Suppressor macrophage treated with lipopolysaccharide for 4 hours (primary cell): Measurements from ENCODE around the gene EXD3.
A peak's percentile ranks its signal among the peaks of the same experiment; 100 is the strongest.

Experiments used
- DNase-seq: peaks from one replicate; pipeline ENCODE4 v3.0.0-alpha.2; 2020

EXD3 gene

GRCh38 chr9:137301081-137301947 is 121.6 kb downstream of the EXD3 start:
- DNase-seq: peak; percentile 37

GRCh38 chr9:137300567-137301080 is 122.3 kb downstream of the EXD3 start:
- no peak for DNase-seq

- DNase-seq: no peak
These were observed 123.0 kb downstream of the EXD3 start for GRCh38 chr9:137299938-137300337.

- DNase-seq: no peak
These were observed 123.8 kb downstream of the EXD3 start for GRCh38 chr9:137299203-137299565.

GRCh38 chr9:137298401-137299202 is 124.4 kb downstream of the EXD3 start:
- DNase-seq: no peak

- no peak for DNase-seq
These were observed 125.0 kb downstream of the EXD3 start for GRCh38 chr9:137297966-137298365.

GRCh38 chr9:137296670-137297664 is 126.0 kb downstream of the EXD3 start:
- DNase-seq: no peak

- DNase-seq: no peak
These were observed 126.9 kb downstream of the EXD3 start for GRCh38 chr9:137295849-137296669.

- DNase-seq: peak; percentile 60
These were observed 127.6 kb downstream of the EXD3 start for GRCh38 chr9:137295238-137295811.

- DNase-seq: peak; percentile 13
These were observed 128.2 kb downstream of the EXD3 start for GRCh38 chr9:137294681-137295237.

GRCh38 chr9:137294091-137294680 is 128.8 kb downstream of the EXD3 start:
- peak; percentile 41 for DNase-seq

GRCh38 chr9:137293482-137294090 is 129.4 kb downstream of the EXD3 start:
- no peak for DNase-seq

- DNase-seq: no peak
These were observed 129.9 kb downstream of the EXD3 start for GRCh38 chr9:137293094-137293481.

- DNase-seq: no peak
These were observed 136.0 kb downstream of the EXD3 start for GRCh38 chr9:137286975-137287383.

GRCh38 chr9:137281345-137282116 is 141.4 kb downstream of the EXD3 start:
- no peak for DNase-seq

GRCh38 chr9:137280474-137281344 is 142.3 kb downstream of the EXD3 start:
- DNase-seq: peak; percentile 21

GRCh38 chr9:137279741-137280473 is 143.1 kb downstream of the EXD3 start:
- no peak for DNase-seq
